ENCODE measurements around the gene SMPD4.
"Not testable (repeated sequence)": the region's sequence is repeated elsewhere in the genome, so short reads cannot be mapped to it uniquely, and the experiment has no call there.

Gene SMPD4

GRCh38 chr2:130186391-130186790 lies 5.0 kb upstream of the SMPD4 start:
- no peak for DNase-seq (ENCODE audit: low read depth)

GRCh38 chr2:130185896-130186295 lies 4.5 kb upstream of the SMPD4 start:
- no peak for DNase-seq (ENCODE audit: low read depth)

- no peak for DNase-seq (ENCODE audit: low read depth)
Observed at GRCh38 chr2:130185436-130185835, 4.0 kb upstream of the SMPD4 start.

- DNase-seq (ENCODE audit: low read depth), result no peak
Observed at GRCh38 chr2:130183512-130184373, 2.3 kb upstream of the SMPD4 start.

- DNase-seq (ENCODE audit: low read depth), result not testable (repeated sequence)
Observed at GRCh38 chr2:130182826-130183511, 1.6 kb upstream of the SMPD4 start.

- peak; percentile 87 for DNase-seq (ENCODE audit: low read depth)
Observed at GRCh38 chr2:130181880-130182682, 679 bp upstream of the SMPD4 start, which contains the start of gene MZT2B. Gene MZT2B (plus strand): TSS chr2:130182262. CDS start chr2:130182283, 21 bp downstream.

- not testable (repeated sequence) for DNase-seq (ENCODE audit: low read depth)
Observed at GRCh38 chr2:130180404-130181324, 738 bp downstream of the SMPD4 start.

GRCh38 chr2:130174866-130175265 lies 6.5 kb downstream of the SMPD4 start:
- DNase-seq (ENCODE audit: low read depth), result not testable (repeated sequence)

- no peak for DNase-seq (ENCODE audit: low read depth)
Observed at GRCh38 chr2:130169896-130170295, 11.5 kb downstream of the SMPD4 start.

- not testable (repeated sequence) for DNase-seq (ENCODE audit: low read depth)
Observed at GRCh38 chr2:130169163-130169562, 12.2 kb downstream of the SMPD4 start.

GRCh38 chr2:130166611-130167010 lies 14.8 kb downstream of the SMPD4 start:
- DNase-seq (ENCODE audit: low read depth), result not testable (repeated sequence)

GRCh38 chr2:130165293-130166016 lies 15.9 kb downstream of the SMPD4 start:
- no peak for DNase-seq (ENCODE audit: low read depth)

- DNase-seq (ENCODE audit: low read depth), result no peak
Observed at GRCh38 chr2:130162968-130163367, 18.4 kb downstream of the SMPD4 start.

GRCh38 chr2:130162486-130162885 lies 18.9 kb downstream of the SMPD4 start:
- DNase-seq (ENCODE audit: low read depth), result not testable (repeated sequence)

GRCh38 chr2:130160838-130161705 lies 20.3 kb downstream of the SMPD4 start:
- DNase-seq (ENCODE audit: low read depth), result not testable (repeated sequence)

- DNase-seq (ENCODE audit: low read depth), result no peak
Observed at GRCh38 chr2:130160131-130160530, 21.3 kb downstream of the SMPD4 start.

GRCh38 chr2:130159376-130159775 lies 22.0 kb downstream of the SMPD4 start:
- DNase-seq (ENCODE audit: low read depth), result not testable (repeated sequence)

- no peak for DNase-seq (ENCODE audit: low read depth)
Observed at GRCh38 chr2:130158631-130159030, 22.8 kb downstream of the SMPD4 start.

- not testable (repeated sequence) for DNase-seq (ENCODE audit: low read depth)
Observed at GRCh38 chr2:130157825-130158514, 23.4 kb downstream of the SMPD4 start.

All from stimulated activated CD8-positive, alpha-beta memory T cell treated with anti-CD3 and anti-CD28 coated beads, Interleukin-15, amount 100 ng/mL, for 24 hours (primary cell).